Smooth muscle cell (in vitro differentiated cells): ENCODE results near the gene PECR. TPM values are rescaled to one million over a fixed set of nuclear protein-coding genes. Genes with fewer than 3 reads are reported as not detected.

Experiments used
- DNase-seq: peaks from one replicate; lab custom pipeline; 2025; ENCODE audit not compliant: unreplicated experiment; lab: John Stamatoyannopoulos, UW
- H2AFZ ChIP-seq: fragments of 200-600 bp; sonication (generic); 2 replicates; pipeline ENCODE4 v1.6.0; 2016; ENCODE audit warnings: antibody characterized with exemption, low read depth, mild to moderate bottlenecking
- H3F3A ChIP-seq: fragments of 200-600 bp; sonication (generic); 2 replicates; pipeline ENCODE4 v1.6.0; 2017; ENCODE audit warnings: antibody characterized with exemption, low read depth
- H3K27ac ChIP-seq: fragments of 200-600 bp; sonication (generic); 2 replicates; pipeline ENCODE4 v1.5.1; 2016; ENCODE audit warnings: low read depth, mild to moderate bottlenecking
- H3K27me3 ChIP-seq: fragments of 200-600 bp; sonication (generic); 2 replicates; pipeline ENCODE4 v1.6.1; 2016; ENCODE audit warnings: low read depth, mild to moderate bottlenecking
- H3K36me3 ChIP-seq: fragments of 200-600 bp; sonication (generic); 2 replicates; pipeline ENCODE4 v1.5.1; 2016; ENCODE audit warnings: low read depth
- H3K4me1 ChIP-seq: fragments of 200-600 bp; sonication (generic); 2 replicates; pipeline ENCODE4 v1.5.1; 2016; ENCODE audit warnings: low read depth
- H3K4me2 ChIP-seq: fragments of 200-600 bp; sonication (generic); 2 replicates; pipeline ENCODE4 v1.6.0; 2016; ENCODE audit warnings: mild to moderate bottlenecking
- H3K4me3 ChIP-seq: fragments of 200-600 bp; sonication (generic); 2 replicates; pipeline ENCODE4 v1.5.1; 2016; ENCODE audit warnings: mild to moderate bottlenecking
- H3K79me2 ChIP-seq: fragments of 200-600 bp; sonication (generic); 2 replicates; pipeline ENCODE4 v1.6.0; 2016; ENCODE audit warnings: low read depth, mild to moderate bottlenecking
- H3K9ac ChIP-seq: fragments of 200-600 bp; sonication (generic); 2 replicates; pipeline ENCODE4 v1.6.0; 2016; ENCODE audit warnings: low read depth
- H3K9me3 ChIP-seq: fragments of 200-600 bp; sonication (generic); replicated peaks from 2 replicates; pipeline ENCODE4 v1.5.1; 2016; ENCODE audit warnings: low read depth
- H4K20me1 ChIP-seq: fragments of 200-600 bp; sonication (generic); 2 replicates; pipeline ENCODE4 v1.6.0; 2016; ENCODE audit warnings: low read depth
- CTCF ChIP-seq: fragments of 200-600 bp; sonication (generic); IDR thresholded peaks from 2 replicates; pipeline ENCODE4 v1.5.1; 2017; ENCODE audit warnings: borderline replicate concordance, mild to moderate bottlenecking, antibody characterized with exemption; ENCODE audit not compliant: insufficient read depth, poor library complexity, severe bottlenecking
- WGBS: methylation state at CpG from one replicate; pipeline ENCODE4 v1.1.7; 2016; ENCODE audit warnings: low lambda C conversion rate; 5-methylcytosine and 5-hydroxymethylcytosine counted together
- polyA plus RNA-seq: library from polyadenylated mRNA; unstranded; fragments of >200 nt; fragmentation: Nextera tagmentation; extraction: Ambion mirVana; gene quantifications from 2 replicates; pipeline ENCODE4 v1.2.1, GENCODE V29; 2016
- total RNA-seq: library from RNA; depleted of rRNA; stranded (reverse); fragments of >200 nt; gene quantifications from 2 replicates; pipeline ENCODE4 v1.2.3, GENCODE V29; 2014

Gene PECR
- total and polyA plus RNA-seq, 2 experiments from 2014 or later, result 4.8 to 10.0 TPM

GRCh38 chr2:216004697-216005283 is 76.8 kb downstream of the PECR start:
- no peak overlapping the region for H2AFZ ChIP-seq
- no peak for TF ChIP-seq CTCF

GRCh38 chr2:216003876-216004696 is 77.5 kb downstream of the PECR start:
- Histone ChIP-seq H3K79me2 (peaks cover 5% of the 10 kb centered on the region), H3K4me3 (no peak overlapping the region), H3K27me3 (no peaks in the 10 kb centered on the region), H3K9me3 (no peaks in the 10 kb centered on the region), H3F3A (peaks cover 4% of the 10 kb centered on the region), H2AFZ (no peak overlapping the region), H3K9ac (no peak overlapping the region), H3K27ac (no peak overlapping the region), H3K4me1 (peaks cover 21% of the 10 kb centered on the region), H3K4me2 (no peak overlapping the region), H4K20me1 (no peaks in the 10 kb centered on the region), H3K36me3 (no peaks in the 10 kb centered on the region)
- no peak for DNase-seq
- TF ChIP-seq CTCF, result no peak
- 93% methylated on average over 6 of the region's 6 CpGs for WGBS

More at GRCh38 chr2:216004697-216005283, 76.8 kb downstream of the PECR start:
- H3K79me2 ChIP-seq, result peaks cover 5% of the 10 kb centered on the region
- H3K4me2 ChIP-seq, result no peak overlapping the region
- WGBS, result 96% methylated on average over 3 of the region's 3 CpGs
- H3K9ac ChIP-seq, result no peak overlapping the region
- peaks cover 21% of the 10 kb centered on the region for H3K4me1 ChIP-seq
- DNase-seq, result no peak
- no peaks in the 10 kb centered on the region for H3K27me3 ChIP-seq
- no peak overlapping the region for H3K4me3 ChIP-seq
- H3F3A ChIP-seq, result peaks cover 4% of the 10 kb centered on the region
- no peaks in the 10 kb centered on the region for H3K36me3 ChIP-seq
- no peak overlapping the region for H3K27ac ChIP-seq
- no peaks in the 10 kb centered on the region for H4K20me1 ChIP-seq
- no peaks in the 10 kb centered on the region for H3K9me3 ChIP-seq

GRCh38 chr2:216002693-216003092 is 78.9 kb downstream of the PECR start:
- DNase-seq, result no peak
- WGBS, result 97% methylated on average over 2 of the region's 2 CpGs
- Histone ChIP-seq H3K4me1 (peaks cover 21% of the 10 kb centered on the region), H3K27me3 (no peaks in the 10 kb centered on the region), H3K9me3 (no peaks in the 10 kb centered on the region), H2AFZ (no peak overlapping the region), H3K79me2 (peaks cover 5% of the 10 kb centered on the region), H3K27ac (no peak overlapping the region), H3K36me3 (no peaks in the 10 kb centered on the region), H3K4me3 (no peak overlapping the region), H3K4me2 (no peak overlapping the region), H3F3A (peaks cover 4% of the 10 kb centered on the region), H3K9ac (no peak overlapping the region), H4K20me1 (no peaks in the 10 kb centered on the region)
- TF ChIP-seq CTCF, result no peak
